Measurements from ENCODE around the gene ACVR1C. TPM values are rescaled to one million over a fixed set of nuclear protein-coding genes. Genes with fewer than 3 reads are reported as not detected.

ACVR1C gene
- not detected in 2 replicates for total RNA-seq (2014; rRNA removed; shearing (Covaris generic))

DNA sequence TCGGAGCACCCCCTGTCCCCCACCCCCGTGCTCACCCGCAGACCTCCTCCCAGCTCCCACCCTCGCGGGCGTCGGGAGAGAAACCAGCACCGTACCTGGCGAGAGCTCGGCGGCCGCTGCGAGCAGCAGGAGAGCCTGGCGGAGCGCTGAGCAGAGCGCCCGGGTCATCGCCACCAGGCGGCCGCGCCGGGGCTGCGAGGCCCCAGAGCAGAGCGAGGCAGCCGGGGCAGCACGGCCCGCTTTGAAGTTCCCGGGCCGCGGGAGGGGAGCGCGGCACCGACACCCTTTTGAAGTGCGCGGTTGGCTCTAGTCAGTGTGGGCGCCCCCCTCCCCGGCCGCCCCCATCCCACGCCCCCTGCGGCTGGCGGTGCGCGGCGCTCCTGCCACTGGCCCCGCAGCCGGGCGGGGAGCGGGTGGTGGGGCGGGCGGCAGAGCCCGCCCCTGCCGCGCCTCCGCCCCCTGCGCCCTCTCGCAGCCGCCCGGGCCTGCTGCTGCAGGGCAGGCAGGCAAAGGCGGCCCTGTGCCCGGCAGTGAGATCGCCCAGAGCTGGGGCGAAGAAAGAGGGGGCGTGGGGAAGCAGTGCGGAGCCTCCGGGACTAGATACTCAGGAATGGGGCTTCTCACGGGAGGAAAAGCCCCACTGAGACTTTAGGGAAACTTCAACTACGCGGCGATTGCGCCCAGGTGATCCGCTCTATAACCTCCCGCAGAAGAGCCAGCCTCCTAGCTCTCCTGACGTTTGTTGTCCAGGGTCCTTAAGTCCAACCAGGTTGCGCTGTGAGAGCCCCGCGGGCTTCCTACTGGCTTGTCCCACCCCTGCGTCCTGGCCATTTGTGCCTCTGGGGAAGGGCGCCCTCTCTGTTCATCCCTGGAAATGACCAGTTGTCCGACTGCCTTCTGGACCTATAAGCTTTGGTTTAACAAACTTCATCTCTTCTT lies at the start of gene ACVR1C:
Gene ACVR1C, minus strand, starts transcription at position 388 of the 939 bp plus-strand sequence. Its CDS starts 220 bp downstream, at position 168.
- peak; percentile 46 to 50 for DNase-seq (ENCODE audit: low read depth in 1 of 2, low spot score in 2 of 2)
- Histone ChIP-seq H3K4me1 (replicated peaks) (peaks cover 9% of the 10 kb centered on the region), H3K27me3 (replicated peaks) (peaks cover 36% of the 10 kb centered on the region), H3K4me3 (peak within 1 kb of the TSS; percentile 33), H3K27ac (no peak within 1 kb of the TSS), H3K9me3 (replicated peaks) (no peaks in the 10 kb centered on the region), H3K36me3 (no peaks in the 10 kb centered on the region)

- Histone ChIP-seq H3K27ac (no peak overlapping the region), H3K36me3 (no peaks in the 10 kb centered on the region), H3K27me3 (replicated peaks) (no peaks in the 10 kb centered on the region), H3K4me1 (replicated peaks) (no peaks in the 10 kb centered on the region), H3K9me3 (replicated peaks) (no peaks in the 10 kb centered on the region), H3K4me3 (no peak overlapping the region)
- DNase-seq (ENCODE audit: low read depth in 1 of 2, low spot score in 2 of 2): no peak
These were observed 49.3 kb upstream of the ACVR1C start for GRCh38 chr2:157677941-157678340.

GRCh38 chr2:157672129-157672528 lies 43.5 kb upstream of the ACVR1C start:
- H3K4me3 ChIP-seq: no peak overlapping the region
- no peaks in the 10 kb centered on the region for H3K27me3 ChIP-seq (replicated peaks)
- no peak overlapping the region for H3K27ac ChIP-seq
- no peaks in the 10 kb centered on the region for H3K36me3 ChIP-seq
- H3K9me3 ChIP-seq (replicated peaks): no peaks in the 10 kb centered on the region
- H3K4me1 ChIP-seq (replicated peaks): no peaks in the 10 kb centered on the region
- DNase-seq (ENCODE audit: low read depth in 1 of 2, low spot score in 2 of 2): no peak

- no peaks in the 10 kb centered on the region for H3K4me1 ChIP-seq (replicated peaks)
- no peaks in the 10 kb centered on the region for H3K27me3 ChIP-seq (replicated peaks)
- H3K4me3 ChIP-seq: no peak overlapping the region
- no peak overlapping the region for H3K27ac ChIP-seq
- no peak for DNase-seq (ENCODE audit: low read depth in 1 of 2, low spot score in 2 of 2)
- no peaks in the 10 kb centered on the region for H3K36me3 ChIP-seq
- no peaks in the 10 kb centered on the region for H3K9me3 ChIP-seq (replicated peaks)
These were observed 33.7 kb upstream of the ACVR1C start for GRCh38 chr2:157662401-157662800.

DNA sequence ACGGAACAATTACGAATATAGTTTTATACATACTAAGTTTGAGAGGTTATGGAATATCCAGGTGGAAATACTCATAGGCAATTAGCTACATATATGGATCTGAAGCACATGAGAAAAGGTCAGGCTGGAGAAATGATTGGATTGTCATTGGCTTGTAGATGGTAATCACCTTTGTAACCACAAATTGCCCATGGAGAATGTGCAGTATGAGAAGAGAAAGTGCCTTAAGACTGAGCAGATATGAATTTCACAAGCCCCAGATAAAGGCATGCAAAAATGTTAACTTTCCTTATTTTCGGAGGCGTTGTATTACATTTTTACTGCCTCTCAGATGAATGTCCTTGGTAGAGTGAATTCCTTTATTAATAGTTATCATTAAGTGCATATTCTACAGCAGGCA lies 33.1 kb upstream of the ACVR1C start:
- no peaks in the 10 kb centered on the region for H3K4me1 ChIP-seq (replicated peaks)
- no peak for DNase-seq (ENCODE audit: low read depth in 1 of 2, low spot score in 2 of 2)

DNA sequence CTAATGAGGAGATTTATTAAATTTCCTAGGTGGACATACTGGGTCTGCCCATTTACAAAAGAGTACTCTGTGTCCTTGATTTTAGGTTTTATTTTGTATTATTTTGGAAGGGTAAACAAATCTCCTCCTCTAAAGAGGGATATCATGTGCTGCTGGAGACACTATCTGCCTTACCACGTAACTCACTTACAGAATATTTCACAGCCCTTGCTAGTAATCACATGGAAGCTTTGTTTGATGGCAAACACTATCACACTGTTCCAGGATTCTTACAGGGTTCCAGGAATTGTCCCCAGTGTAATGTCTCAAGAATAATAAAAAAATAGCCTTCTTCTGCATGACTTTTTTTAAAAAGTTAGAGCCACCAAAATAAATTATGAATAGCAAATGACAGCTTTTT lies 29.2 kb upstream of the ACVR1C start:
- Histone ChIP-seq H3K36me3 (no peaks in the 10 kb centered on the region), H3K9me3 (replicated peaks) (no peaks in the 10 kb centered on the region), H3K27ac (no peak overlapping the region), H3K27me3 (replicated peaks) (no peaks in the 10 kb centered on the region), H3K4me1 (replicated peaks) (no peaks in the 10 kb centered on the region), H3K4me3 (no peak overlapping the region)
- DNase-seq (ENCODE audit: low read depth in 1 of 2, low spot score in 2 of 2): no peak

More for the DNA sequence above, 33.1 kb upstream of the ACVR1C start:
- H3K27me3 ChIP-seq (replicated peaks): no peaks in the 10 kb centered on the region
- H3K4me3 ChIP-seq: no peak overlapping the region
- H3K9me3 ChIP-seq (replicated peaks): no peaks in the 10 kb centered on the region
- H3K36me3 ChIP-seq: no peaks in the 10 kb centered on the region
- H3K27ac ChIP-seq: no peak overlapping the region

- DNase-seq (ENCODE audit: low read depth in 1 of 2, low spot score in 2 of 2): no peak
- no peaks in the 10 kb centered on the region for H3K9me3 ChIP-seq (replicated peaks)
- no peaks in the 10 kb centered on the region for H3K4me1 ChIP-seq (replicated peaks)
- H3K36me3 ChIP-seq: no peaks in the 10 kb centered on the region
- no peak overlapping the region for H3K4me3 ChIP-seq
- no peaks in the 10 kb centered on the region for H3K27me3 ChIP-seq (replicated peaks)
- no peak overlapping the region for H3K27ac ChIP-seq
These were observed 28.4 kb upstream of the ACVR1C start for GRCh38 chr2:157657101-157657500.

GRCh38 chr2:157644776-157645175 lies 16.1 kb upstream of the ACVR1C start:
- Histone ChIP-seq H3K27me3 (replicated peaks) (no peaks in the 10 kb centered on the region), H3K9me3 (replicated peaks) (no peaks in the 10 kb centered on the region)
- no peak for DNase-seq (ENCODE audit: low read depth in 1 of 2, low spot score in 2 of 2)

GRCh38 chr2:157631861-157632260 lies 3.2 kb upstream of the ACVR1C start:
- Histone ChIP-seq H3K4me1 (replicated peaks) (peaks cover 9% of the 10 kb centered on the region), H3K4me3 (no peak overlapping the region), H3K9me3 (replicated peaks) (no peaks in the 10 kb centered on the region), H3K36me3 (no peaks in the 10 kb centered on the region), H3K27me3 (replicated peaks) (peaks cover 27% of the 10 kb centered on the region), H3K27ac (no peak overlapping the region)
- no peak for DNase-seq (ENCODE audit: low read depth in 1 of 2, low spot score in 2 of 2)

More at GRCh38 chr2:157644776-157645175, 16.1 kb upstream of the ACVR1C start:
- no peak overlapping the region for H3K27ac ChIP-seq
- no peak overlapping the region for H3K4me3 ChIP-seq
- no peaks in the 10 kb centered on the region for H3K4me1 ChIP-seq (replicated peaks)
- no peaks in the 10 kb centered on the region for H3K36me3 ChIP-seq

GRCh38 chr2:157627594-157628476 lies 829 bp downstream of the ACVR1C start:
- no peaks in the 10 kb centered on the region for H3K36me3 ChIP-seq
- no peaks in the 10 kb centered on the region for H3K9me3 ChIP-seq (replicated peaks)
- H3K27ac ChIP-seq: no peak overlapping the region
- H3K4me1 ChIP-seq (replicated peaks): peaks cover 9% of the 10 kb centered on the region
- DNase-seq (ENCODE audit: low read depth in 1 of 2, low spot score in 2 of 2): no peak
- H3K27me3 ChIP-seq (replicated peaks): peaks cover 38% of the 10 kb centered on the region
- peak overlapping the region; percentile 33 for H3K4me3 ChIP-seq

GRCh38 chr2:157625296-157625695 lies 3.4 kb downstream of the ACVR1C start:
- DNase-seq (ENCODE audit: low read depth in 1 of 2, low spot score in 2 of 2): no peak

GRCh38 chr2:157620956-157621355 lies 7.7 kb downstream of the ACVR1C start:
- DNase-seq (ENCODE audit: low read depth in 1 of 2, low spot score in 2 of 2): no peak
- H3K4me3 ChIP-seq: no peak overlapping the region

More at GRCh38 chr2:157625296-157625695, 3.4 kb downstream of the ACVR1C start:
- peaks cover 9% of the 10 kb centered on the region for H3K4me1 ChIP-seq (replicated peaks)
- no peaks in the 10 kb centered on the region for H3K36me3 ChIP-seq
- H3K27ac ChIP-seq: no peak overlapping the region
- peaks cover 38% of the 10 kb centered on the region for H3K27me3 ChIP-seq (replicated peaks)
- no peak overlapping the region for H3K4me3 ChIP-seq
- H3K9me3 ChIP-seq (replicated peaks): no peaks in the 10 kb centered on the region

DNA sequence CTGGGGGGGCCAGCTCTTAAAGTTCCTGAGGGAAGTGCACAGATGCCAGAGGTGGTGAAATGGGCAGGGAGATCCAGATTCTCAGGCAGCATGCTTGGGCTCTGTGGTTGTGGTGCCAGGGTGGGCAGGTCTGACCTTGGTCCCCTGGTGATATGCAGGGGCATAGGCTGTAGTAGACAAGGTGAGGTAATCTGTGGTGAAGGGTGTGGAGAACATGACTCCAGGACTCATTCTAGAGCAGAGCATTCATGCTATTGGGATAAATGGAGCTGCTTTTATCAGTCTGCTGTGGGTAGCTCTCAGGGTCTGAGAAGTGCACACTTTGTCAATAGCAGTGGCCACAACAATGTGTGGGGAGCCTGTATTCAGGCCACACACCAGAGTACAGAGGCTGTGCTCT lies 16.9 kb downstream of the ACVR1C start:
- H3K4me3 ChIP-seq: no peak overlapping the region
- DNase-seq (ENCODE audit: low read depth in 1 of 2, low spot score in 2 of 2): no peak
- no peak overlapping the region for H3K27ac ChIP-seq
- H3K9me3 ChIP-seq (replicated peaks): no peaks in the 10 kb centered on the region
- H3K4me1 ChIP-seq (replicated peaks): no peaks in the 10 kb centered on the region
- H3K36me3 ChIP-seq: no peaks in the 10 kb centered on the region
- H3K27me3 ChIP-seq (replicated peaks): no peaks in the 10 kb centered on the region

More at GRCh38 chr2:157620956-157621355, 7.7 kb downstream of the ACVR1C start:
- Histone ChIP-seq H3K4me1 (replicated peaks) (no peaks in the 10 kb centered on the region), H3K9me3 (replicated peaks) (no peaks in the 10 kb centered on the region), H3K27ac (no peak overlapping the region), H3K36me3 (no peaks in the 10 kb centered on the region), H3K27me3 (replicated peaks) (peaks cover 6% of the 10 kb centered on the region; the same call in 1 of the 2 replicates)
